H1 (cell line): ENCODE measurements around the gene RYR3.

Experiments
- CBX8 ChIP-seq: fragments of 300-800, 300-1000 bp; sonication (generic); IDR thresholded peaks from 2 replicates; pipeline ENCODE4 v1.7.1; 2016; ENCODE audit warnings: low read depth, low read length, borderline replicate concordance
- FOSL1 ChIP-seq: IDR thresholded peaks from 2 replicates; pipeline ENCODE4 v1.6.1; 2011; ENCODE audit warnings: mild to moderate bottlenecking, low read depth, low read length, moderate library complexity; ENCODE audit not compliant: insufficient read depth
- GTF2F1 ChIP-seq: IDR thresholded peaks from 2 replicates; pipeline ENCODE4 v1.6.1; 2012; ENCODE audit warnings: low read depth, low read length, improper control_type of control experiment, borderline replicate concordance
- KDM1A ChIP-seq: fragments of 200-600, 300-600 bp; sonication (generic); IDR thresholded peaks from 2 replicates; pipeline ENCODE4 v1.7.1; 2016; ENCODE audit warnings: mild to moderate bottlenecking, low read length, borderline replicate concordance
- NRF1 ChIP-seq: IDR thresholded peaks from 2 replicates; pipeline ENCODE4 v1.6.1; 2011; ENCODE audit warnings: mild to moderate bottlenecking, low read depth, low read length, improper control_type of control experiment
- POLR2A ChIP-seq, 2 experiments: IDR thresholded peaks; 1 replicate in 1 of 2; 2 replicates in 1 of 2; pipeline ENCODE4 v1.6.1; 2011; ENCODE audit warnings: low read depth in 2 of 2, low read length in 2 of 2, mild to moderate bottlenecking in 2 of 2; ENCODE audit errors: control extremely low read depth in 1 of 2
- POU5F1 ChIP-seq: IDR thresholded peaks from 2 replicates; pipeline ENCODE4 v1.6.1; 2011; ENCODE audit warnings: low read depth, mild to moderate bottlenecking, low read length, moderate library complexity
- RAD21 ChIP-seq, 2 experiments: IDR thresholded peaks in 1 of 2; conservative IDR thresholded peaks in 1 of 2; 2 replicates each; pipeline ENCODE4 v1.6.1; 2011; ENCODE audit warnings: low read depth in 2 of 2, low read length in 2 of 2, improper control_type of control experiment in 1 of 2, inconsistent platforms in 1 of 2, mild to moderate bottlenecking in 1 of 2, moderate library complexity in 1 of 2
- SAP30 ChIP-seq: fragments of 300-600 bp; sonication (generic); IDR thresholded peaks from 2 replicates; pipeline ENCODE4 v1.7.1; 2012; ENCODE audit warnings: low read length, moderate library complexity, mild to moderate bottlenecking, inconsistent platforms; ENCODE audit not compliant: insufficient read depth, insufficient replicate concordance
- TAF1 ChIP-seq: IDR thresholded peaks from 2 replicates; pipeline ENCODE4 v1.6.1; 2011; ENCODE audit warnings: mild to moderate bottlenecking, low read depth, low read length
- TF ChIP-seq, protein P1 (sequence below), 3 experiments: IDR thresholded peaks; 1 replicate in 2 of 3; 2 replicates in 1 of 3; pipeline versions ENCODE4 v1.5.1 to v1.6.1; 2011; ENCODE audit warnings: low read length in 3 of 3, mild to moderate bottlenecking in 3 of 3, inconsistent platforms in 2 of 3, low read depth in 1 of 3, moderate library complexity in 1 of 3; ENCODE audit not compliant: insufficient read depth in 1 of 3; ENCODE audit errors: control extremely low read depth in 1 of 3
- TF ChIP-seq, protein P2 (sequence below): IDR thresholded peaks from 2 replicates; pipeline ENCODE4 v1.6.1; 2011; ENCODE audit warnings: low read length, improper control_type of control experiment

DNA sequence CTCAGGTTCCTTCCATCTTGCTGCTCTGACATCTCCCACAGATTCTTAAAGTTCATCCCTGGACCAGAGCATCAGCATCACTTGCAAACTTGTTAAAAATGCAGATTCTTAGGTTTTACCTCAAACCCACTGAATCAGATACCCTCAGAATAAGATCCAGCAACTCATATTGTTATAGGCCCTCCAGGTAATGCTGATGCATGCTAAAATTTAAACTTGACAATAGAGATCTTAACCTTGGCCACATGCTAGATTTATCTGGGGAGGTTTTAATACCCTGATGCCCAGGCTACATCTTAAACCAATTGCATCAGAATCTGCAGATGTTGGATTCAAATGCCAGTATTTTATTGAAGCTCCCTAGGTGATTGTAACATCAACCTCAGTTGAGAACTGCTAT is 256.9 kb downstream of the RYR3 start:
- TF ChIP-seq CBX8 (no peak), KDM1A (no peak), GTF2F1 (no peak), NRF1 (no peak), POLR2A (IDR thresholded peaks at IDR 0.05; ENCODE audit: control extremely low read depth in 1 of 2, low read depth in 2 of 2, low read length in 2 of 2) (no peak), SAP30 (no peak), RAD21 (IDR thresholded peaks at IDR 0.05 in 1 of 2, conservative IDR thresholded peaks at IDR 0.05 in 1 of 2; ENCODE audit: low read depth in 2 of 2, low read length in 2 of 2) (no peak), TAF1 (no peak), FOSL1 (no peak), POU5F1 (no peak)
- TF ChIP-seq, protein P1, sequence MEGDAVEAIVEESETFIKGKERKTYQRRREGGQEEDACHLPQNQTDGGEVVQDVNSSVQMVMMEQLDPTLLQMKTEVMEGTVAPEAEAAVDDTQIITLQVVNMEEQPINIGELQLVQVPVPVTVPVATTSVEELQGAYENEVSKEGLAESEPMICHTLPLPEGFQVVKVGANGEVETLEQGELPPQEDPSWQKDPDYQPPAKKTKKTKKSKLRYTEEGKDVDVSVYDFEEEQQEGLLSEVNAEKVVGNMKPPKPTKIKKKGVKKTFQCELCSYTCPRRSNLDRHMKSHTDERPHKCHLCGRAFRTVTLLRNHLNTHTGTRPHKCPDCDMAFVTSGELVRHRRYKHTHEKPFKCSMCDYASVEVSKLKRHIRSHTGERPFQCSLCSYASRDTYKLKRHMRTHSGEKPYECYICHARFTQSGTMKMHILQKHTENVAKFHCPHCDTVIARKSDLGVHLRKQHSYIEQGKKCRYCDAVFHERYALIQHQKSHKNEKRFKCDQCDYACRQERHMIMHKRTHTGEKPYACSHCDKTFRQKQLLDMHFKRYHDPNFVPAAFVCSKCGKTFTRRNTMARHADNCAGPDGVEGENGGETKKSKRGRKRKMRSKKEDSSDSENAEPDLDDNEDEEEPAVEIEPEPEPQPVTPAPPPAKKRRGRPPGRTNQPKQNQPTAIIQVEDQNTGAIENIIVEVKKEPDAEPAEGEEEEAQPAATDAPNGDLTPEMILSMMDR (IDR thresholded peaks at IDR 0.05; ENCODE audit: control extremely low read depth in 1 of 3, insufficient read depth in 1 of 3, low read depth in 1 of 3, low read length in 3 of 3) = no peak
- TF ChIP-seq, protein P2, sequence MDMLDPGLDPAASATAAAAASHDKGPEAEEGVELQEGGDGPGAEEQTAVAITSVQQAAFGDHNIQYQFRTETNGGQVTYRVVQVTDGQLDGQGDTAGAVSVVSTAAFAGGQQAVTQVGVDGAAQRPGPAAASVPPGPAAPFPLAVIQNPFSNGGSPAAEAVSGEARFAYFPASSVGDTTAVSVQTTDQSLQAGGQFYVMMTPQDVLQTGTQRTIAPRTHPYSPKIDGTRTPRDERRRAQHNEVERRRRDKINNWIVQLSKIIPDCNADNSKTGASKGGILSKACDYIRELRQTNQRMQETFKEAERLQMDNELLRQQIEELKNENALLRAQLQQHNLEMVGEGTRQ = no peak
